BJ (cell line): ENCODE measurements around the gene TMEM178B. TPM values are rescaled to one million over a fixed set of nuclear protein-coding genes. Genes with fewer than 3 reads are reported as not detected.

Experiments
- CTCF ChIA-PET: fragments of 350-600 bp; formaldehyde crosslinking; extraction: SDS; loops from one replicate; lab custom pipeline; 2021; ENCODE audit warnings: antibody characterized with exemption, inconsistent platforms; lab: Yijun Ruan, JAX
- POLR2A ChIA-PET: fragments of 300-600 bp; sonication (Branson Sonifier 250); formaldehyde crosslinking; extraction: SDS; loops from one replicate; lab custom pipeline; 2021; ENCODE audit warnings: antibody characterized with exemption; lab: Charles Lee
- DNase-seq: peaks from one replicate; pipeline ENCODE4 v3.0.0-alpha.2; 2011; ENCODE audit warnings: low read depth
- H3K27me3 ChIP-seq: 2 replicates; pipeline ENCODE4 v1.6.0; 2011; ENCODE audit warnings: low read length; ENCODE audit not compliant: control insufficient read depth, insufficient read depth
- H3K36me3 ChIP-seq: 2 replicates; pipeline ENCODE4 v1.5.1; 2011; ENCODE audit warnings: low read length; ENCODE audit not compliant: control insufficient read depth, insufficient read depth
- H3K4me3 ChIP-seq: 2 replicates; pipeline ENCODE4 v1.5.1; 2011; ENCODE audit warnings: low read depth, mild to moderate bottlenecking, control low read depth, low read length
- CTCF ChIP-seq: IDR thresholded peaks from 2 replicates; pipeline ENCODE4 v1.5.1; 2011; ENCODE audit warnings: low read depth, mild to moderate bottlenecking, control low read depth, inconsistent platforms, low read length, moderate library complexity; ENCODE audit not compliant: insufficient read depth
- polyA plus RNA-seq: library from polyadenylated mRNA; depleted of rRNA; stranded (reverse); fragments of >200 nt; gene quantifications from 2 replicates; pipeline ENCODE4 v1.2.3, GENCODE V29; 2011

The TMEM178B gene
- polyA plus RNA-seq, 1 experiment: 0.43 TPM

GRCh38 chr7:141430455-141431139 is 356.7 kb downstream of the TMEM178B start:
- Histone ChIP-seq H3K4me3 (no peak overlapping the region), H3K27me3 (no peaks in the 10 kb centered on the region), H3K36me3 (no peaks in the 10 kb centered on the region)
- DNase-seq: no peak
- ChIA-PET POLR2A (no interaction called here), CTCF (interaction anchor here (1.0 kb wide), 1 partner anchor 26 kb away, joined by 3 read pairs; no protein-coding TSS in a partner anchor)
- TF ChIP-seq CTCF: no peak

- Histone ChIP-seq H3K4me3 (no peak overlapping the region), H3K27me3 (no peaks in the 10 kb centered on the region), H3K36me3 (no peaks in the 10 kb centered on the region)
- POLR2A ChIA-PET: no interaction called here
- DNase-seq: no peak
- CTCF ChIA-PET: no interaction called here
- no peak for TF ChIP-seq CTCF
These were observed 357.2 kb downstream of the TMEM178B start for GRCh38 chr7:141431140-141431479.

GRCh38 chr7:141431711-141432110 is 357.8 kb downstream of the TMEM178B start:
- Histone ChIP-seq H3K36me3 (no peaks in the 10 kb centered on the region), H3K27me3 (no peaks in the 10 kb centered on the region), H3K4me3 (no peak overlapping the region)
- no peak for TF ChIP-seq CTCF
- ChIA-PET CTCF (no interaction called here), POLR2A (no interaction called here)
- no peak for DNase-seq

- POLR2A ChIA-PET: no interaction called here
- H3K4me3 ChIP-seq: no peak overlapping the region
- no peak for DNase-seq
- TF ChIP-seq CTCF: no peak
- CTCF ChIA-PET: no interaction called here
- H3K27me3 ChIP-seq: no peaks in the 10 kb centered on the region
- no peaks in the 10 kb centered on the region for H3K36me3 ChIP-seq
These were observed 359.8 kb downstream of the TMEM178B start for GRCh38 chr7:141433698-141434097.

- no peaks in the 10 kb centered on the region for H3K36me3 ChIP-seq
- H3K4me3 ChIP-seq: no peak overlapping the region
- no peak for DNase-seq
- TF ChIP-seq CTCF: no peak
- ChIA-PET POLR2A (no interaction called here), CTCF (interaction anchor here (1.0 kb wide), 1 partner anchor 10 kb away, joined by 4 read pairs; no protein-coding TSS in a partner anchor)
- H3K27me3 ChIP-seq: no peaks in the 10 kb centered on the region
These were observed 362.3 kb downstream of the TMEM178B start for GRCh38 chr7:141436139-141436538.
